Measurements from ENCODE around the gene ZYX. TPM values are rescaled to one million over a fixed set of nuclear protein-coding genes. Genes with fewer than 3 reads are reported as not detected.

ZYX gene
- total and polyA plus RNA-seq, 9 of the 15 experiments (the other 6 are each of a cell fraction or from before 2014, with no cell fraction given) = 1.8 to 130 (median 15.7) TPM

- no peak for TF ChIP-seq ZNF318 (IDR thresholded peaks at IDR 0.05; ENCODE audit: borderline replicate concordance in 1 of 2, low read depth in 1 of 2)
- TF ChIP-seq ZBTB12 (CRISPR knock-in tag; IDR thresholded peaks at IDR 0.05) = peak; percentile 76; the same call in 1 of the 2 replicates
- no peak for TF ChIP-seq PREB (CRISPR knock-in tag; IDR thresholded peaks at IDR 0.05)
- no peak for TF ChIP-seq RERE (CRISPR knock-in tag; IDR thresholded peaks at IDR 0.05; ENCODE audit: borderline replicate concordance)
- TF ChIP-seq ZNF444 (CRISPR knock-in tag; IDR thresholded peaks at IDR 0.05) = peak; percentile 86; the same call in 1 of the 2 replicates
- no peak for TF ChIP-seq MAX (CRISPR knock-in tag; IDR thresholded peaks at IDR 0.05)
- TF ChIP-seq ZNF121 (CRISPR knock-in tag; conservative IDR thresholded peaks at IDR 0.05) = no peak
- TF ChIP-seq EZH2 (IDR thresholded peaks at IDR 0.05; ENCODE audit: borderline replicate concordance, low read depth, low read length) = no peak
These were observed 11.2 kb upstream of the ZYX start (continued) for GRCh38 chr7:143369678-143370651.

All from K562 (cell line).